Measurements from ENCODE around the gene EFEMP2. TPM values are rescaled to one million over a fixed set of nuclear protein-coding genes. Genes with fewer than 3 reads are reported as not detected.
"Not testable (repeated sequence)": the region's sequence is repeated elsewhere in the genome, so short reads cannot be mapped to it uniquely, and the experiment has no call there.

The EFEMP2 gene
- total RNA-seq, 2 experiments from 2014 or later: 17.1 to 18.0 TPM

GRCh38 chr11:65849771-65850216, 22.8 kb downstream of the EFEMP2 start:
- ATAC-seq (no peak), DNase-seq (no peak)
- peaks cover 13% of the 10 kb centered on the region for H3K4me1 Mint-ChIP-seq (ENCODE audit: low read depth)
- H3K27me3 Mint-ChIP-seq: no peaks in the 10 kb centered on the region
- H3K27ac Mint-ChIP-seq: no peak overlapping the region
- ChIA-PET CTCF (interaction anchor here (0.6 to 5.1 kb wide), 6 partner anchors 12 to 73 kb away, joined by 3 to 47 read pairs (median 8); partner anchors contain the start of genes CCDC85B, FIBP and SNX32), POLR2A (interaction anchor here (0.6 to 29.8 kb wide), 8 partner anchors 10 to 158 kb away, joined by 3 to 560 read pairs (median 4); partner anchors contain the start of genes CCDC85B, CTSW, FIBP and FOSL1)
- H3K4me3 Mint-ChIP-seq: no peak overlapping the region
- peaks cover 38% of the 10 kb centered on the region for H3K36me3 Mint-ChIP-seq (ENCODE audit: low read depth)
- TF ChIP-seq CTCF (IDR thresholded peaks at IDR 0.05): no peak
- peaks cover 3% of the 10 kb centered on the region for H3K9me3 Mint-ChIP-seq
- intact Hi-C loops (cut with micrococcal nuclease): no loop called here

- peaks cover 9% of the 10 kb centered on the region for H3K4me1 Mint-ChIP-seq (ENCODE audit: low read depth)
- peaks cover 33% of the 10 kb centered on the region for H3K36me3 Mint-ChIP-seq (ENCODE audit: low read depth)
- H3K27me3 Mint-ChIP-seq: no peaks in the 10 kb centered on the region
- H3K4me3 Mint-ChIP-seq: no peak overlapping the region
- peaks cover 3% of the 10 kb centered on the region for H3K9me3 Mint-ChIP-seq
- no peak overlapping the region for H3K27ac Mint-ChIP-seq
- DNase-seq (no peak), ATAC-seq (no peak)
- POLR2A ChIA-PET: interaction anchor here (1.2 to 29.8 kb wide), 5 partner anchors 10 to 40 kb away, joined by 3 to 560 read pairs (median 13); partner anchors contain the start of genes CCDC85B, CTSW, FIBP and FOSL1
- CTCF ChIA-PET: interaction anchor here (1.8 to 5.1 kb wide), 5 partner anchors 11 to 70 kb away, joined by 6 to 47 read pairs (median 8); partner anchors contain the start of genes CCDC85B, FIBP and SNX32
- intact Hi-C loops (cut with micrococcal nuclease): no loop called here
- no peak for TF ChIP-seq CTCF (IDR thresholded peaks at IDR 0.05)
Observed at GRCh38 chr11:65849366-65849765, 23.2 kb downstream of the EFEMP2 start.

DNA sequence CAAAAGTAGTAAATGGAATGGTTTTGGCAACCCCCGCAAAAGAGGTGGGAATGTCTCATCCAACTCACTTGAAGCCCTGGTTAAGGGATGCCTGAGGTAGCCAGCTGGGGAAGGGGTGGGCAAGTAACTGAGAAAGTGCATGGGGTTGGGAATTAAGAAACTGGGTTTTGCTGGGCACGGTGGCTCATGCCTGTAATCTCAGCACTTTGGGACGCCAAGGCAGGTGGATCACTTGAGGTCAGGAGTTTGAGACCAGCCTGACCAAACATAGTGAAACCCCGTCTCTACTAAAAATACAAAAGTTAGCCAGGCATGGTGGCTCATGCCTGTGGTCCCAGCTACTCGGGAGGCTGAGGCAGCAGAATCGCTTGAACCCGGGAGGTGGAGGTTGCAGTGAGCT, 23.9 kb downstream of the EFEMP2 start:
- intact Hi-C loops (cut with micrococcal nuclease); H3K9me3 Mint-ChIP-seq; ATAC-seq; H3K27ac Mint-ChIP-seq; H3K27me3 Mint-ChIP-seq; H3K4me3 Mint-ChIP-seq; DNase-seq; H3K4me1 Mint-ChIP-seq (ENCODE audit: low read depth): not testable (repeated sequence)
- peaks cover 27% of the 10 kb centered on the region for H3K36me3 Mint-ChIP-seq (ENCODE audit: low read depth)
- ChIA-PET CTCF (interaction anchor here (1.8 to 5.1 kb wide), 5 partner anchors 11 to 69 kb away, joined by 6 to 47 read pairs (median 8); partner anchors contain the start of genes CCDC85B, FIBP and SNX32), POLR2A (interaction anchor here (1.2 to 29.8 kb wide), 5 partner anchors 11 to 41 kb away, joined by 3 to 560 read pairs (median 13); partner anchors contain the start of genes CCDC85B, CTSW, FIBP and FOSL1)

DNA sequence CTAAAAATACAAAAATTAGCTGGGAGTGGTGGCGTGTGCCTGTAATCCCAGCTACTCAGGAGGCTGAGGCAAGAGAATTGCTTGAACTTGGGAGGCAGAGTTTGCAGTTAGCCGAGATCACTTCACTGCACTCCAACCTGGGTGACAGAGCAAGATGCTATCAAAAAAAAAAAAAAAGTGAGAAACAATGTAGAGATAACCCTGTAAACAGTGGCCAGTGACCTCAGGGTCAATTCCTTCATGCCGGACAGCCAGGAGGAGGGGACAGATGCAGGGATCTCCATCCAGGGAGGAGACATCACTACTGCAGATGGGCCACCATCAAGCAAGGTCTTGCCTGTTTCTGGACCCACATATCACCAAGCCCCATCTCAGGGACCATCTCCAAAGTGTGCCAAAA, 24.9 kb downstream of the EFEMP2 start:
- Mint-ChIP-seq H3K4me1 (ENCODE audit: low read depth) (no peaks in the 10 kb centered on the region), H3K27me3 (no peaks in the 10 kb centered on the region), H3K36me3 (ENCODE audit: low read depth) (peaks cover 17% of the 10 kb centered on the region), H3K4me3 (no peak overlapping the region), H3K27ac (no peak overlapping the region), H3K9me3 (peaks cover 3% of the 10 kb centered on the region)
- ChIA-PET CTCF (interaction anchor here (1.0 to 1.8 kb wide), 3 partner anchors 11 to 68 kb away, joined by 3 to 8 read pairs (median 4); partner anchors contain the start of gene CCDC85B), POLR2A (interaction anchor here (2.0 to 29.8 kb wide), 2 partner anchors 9 to 42 kb away, joined by 6 to 560 read pairs; partner anchors contain the start of genes CCDC85B, CTSW, FIBP and FOSL1)
- no peak for ATAC-seq
- no peak for DNase-seq
- intact Hi-C loops (cut with micrococcal nuclease): no loop called here
- no peak for TF ChIP-seq CTCF (IDR thresholded peaks at IDR 0.05)

GRCh38 chr11:65844231-65844872, 28.2 kb downstream of the EFEMP2 start:
- H3K4me1 Mint-ChIP-seq (ENCODE audit: low read depth): no peaks in the 10 kb centered on the region
- POLR2A ChIA-PET: interaction anchor here (0.8 to 0.9 kb wide), 2 partner anchors 16 to 247 kb away, joined by 3 read pairs; no protein-coding TSS in a partner anchor
- intact Hi-C loops (cut with micrococcal nuclease): no loop called here
- DNase-seq (no peak), ATAC-seq (no peak)
- H3K9me3 Mint-ChIP-seq: no peaks in the 10 kb centered on the region
- H3K36me3 Mint-ChIP-seq (ENCODE audit: low read depth): no peaks in the 10 kb centered on the region
- no peak overlapping the region for H3K4me3 Mint-ChIP-seq
- TF ChIP-seq CTCF (IDR thresholded peaks at IDR 0.05): no peak
- CTCF ChIA-PET: interaction anchor here (0.7 to 2.0 kb wide), 3 partner anchors 40 to 133 kb away, joined by 3 to 4 read pairs (median 4); partner anchors contain the start of genes AP5B1 and KAT5
- no peaks in the 10 kb centered on the region for H3K27me3 Mint-ChIP-seq
- no peak overlapping the region for H3K27ac Mint-ChIP-seq

Data from activated CD8-positive, alpha-beta T cell treated with anti-CD3 and anti-CD28 coated beads for 36 hours (primary cell).